ENCODE data around the gene CRELD2.
A peak's percentile ranks its signal among the peaks of the same experiment; 100 is the strongest.

Gene CRELD2

DNA sequence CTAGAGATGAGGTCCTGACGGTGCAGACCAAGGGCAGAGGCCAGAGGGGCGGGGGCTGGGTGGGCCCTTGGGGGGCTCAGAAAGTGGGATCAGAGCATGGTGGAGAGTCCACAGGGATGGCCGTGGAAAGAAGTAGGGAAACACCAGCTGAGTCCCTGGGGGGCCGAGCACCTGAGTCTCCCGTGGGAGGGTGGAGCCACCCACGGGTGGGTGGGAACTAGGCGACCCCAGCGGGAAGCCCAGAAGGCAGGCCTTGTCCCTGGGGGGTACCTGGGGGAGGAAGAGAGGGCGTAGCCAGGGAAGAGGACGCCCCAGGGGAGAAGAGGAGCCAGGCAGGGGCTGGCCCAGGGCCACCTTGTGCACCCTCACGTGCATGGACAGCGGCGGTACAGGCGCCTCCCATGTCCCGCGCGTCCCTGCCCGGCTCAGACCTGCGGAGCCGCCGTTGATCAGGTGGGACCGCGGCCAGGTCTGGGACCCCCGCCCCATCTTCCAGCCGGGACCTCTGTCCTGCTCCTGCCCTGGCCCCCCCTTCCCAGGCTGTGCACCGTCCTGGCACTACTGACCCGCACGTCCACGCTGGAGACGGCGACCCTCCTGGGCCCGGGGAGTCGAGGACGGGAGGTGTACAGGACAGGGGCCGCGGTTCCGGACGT is 10.2 kb downstream of the CRELD2 start:
- H3K36me3 ChIP-seq (replicated peaks; ENCODE audit: insufficient read depth, low read length) = no peaks in the 10 kb centered on the region
- no peak overlapping the region for H3K9ac ChIP-seq (ENCODE audit: low read length)
- H3K27ac ChIP-seq (ENCODE audit: low read length) = no peak overlapping the region
- H3K79me2 ChIP-seq (ENCODE audit: low read length) = no peaks in the 10 kb centered on the region
- no peaks in the 10 kb centered on the region for H4K20me1 ChIP-seq (ENCODE audit: insufficient read depth, low read length)
- no peak for DNase-seq
- no peaks in the 10 kb centered on the region for H3K9me3 ChIP-seq (replicated peaks; ENCODE audit: insufficient read depth, low read length)
- H3F3A ChIP-seq (ENCODE audit: insufficient read depth, low read length) = peaks cover 23% of the 10 kb centered on the region
- TF ChIP-seq EZH2phosphoT487 (IDR thresholded peaks at IDR 0.05; ENCODE audit: low read length) (no peak), EZH2 (optimal IDR thresholded peaks at IDR 0.05; ENCODE audit: low read depth, low read length) (no peak)
- TF ChIP-seq, protein P1, sequence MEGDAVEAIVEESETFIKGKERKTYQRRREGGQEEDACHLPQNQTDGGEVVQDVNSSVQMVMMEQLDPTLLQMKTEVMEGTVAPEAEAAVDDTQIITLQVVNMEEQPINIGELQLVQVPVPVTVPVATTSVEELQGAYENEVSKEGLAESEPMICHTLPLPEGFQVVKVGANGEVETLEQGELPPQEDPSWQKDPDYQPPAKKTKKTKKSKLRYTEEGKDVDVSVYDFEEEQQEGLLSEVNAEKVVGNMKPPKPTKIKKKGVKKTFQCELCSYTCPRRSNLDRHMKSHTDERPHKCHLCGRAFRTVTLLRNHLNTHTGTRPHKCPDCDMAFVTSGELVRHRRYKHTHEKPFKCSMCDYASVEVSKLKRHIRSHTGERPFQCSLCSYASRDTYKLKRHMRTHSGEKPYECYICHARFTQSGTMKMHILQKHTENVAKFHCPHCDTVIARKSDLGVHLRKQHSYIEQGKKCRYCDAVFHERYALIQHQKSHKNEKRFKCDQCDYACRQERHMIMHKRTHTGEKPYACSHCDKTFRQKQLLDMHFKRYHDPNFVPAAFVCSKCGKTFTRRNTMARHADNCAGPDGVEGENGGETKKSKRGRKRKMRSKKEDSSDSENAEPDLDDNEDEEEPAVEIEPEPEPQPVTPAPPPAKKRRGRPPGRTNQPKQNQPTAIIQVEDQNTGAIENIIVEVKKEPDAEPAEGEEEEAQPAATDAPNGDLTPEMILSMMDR (IDR thresholded peaks at IDR 0.05; ENCODE audit: low read length) = no peak
- no peaks in the 10 kb centered on the region for H3K27me3 ChIP-seq (replicated peaks; ENCODE audit: insufficient read depth, low read length)
- H3K4me1 ChIP-seq (ENCODE audit: low read length) = peaks cover 25% of the 10 kb centered on the region
- no peak overlapping the region for H2AFZ ChIP-seq (ENCODE audit: low read length)
- no peaks in the 10 kb centered on the region for H3K9me2 ChIP-seq (replicated peaks; ENCODE audit: insufficient read depth, low read length)
- H3K4me3 ChIP-seq (ENCODE audit: low read length) = no peak overlapping the region
- no peak overlapping the region for H3K4me2 ChIP-seq (ENCODE audit: low read depth, low read length)

DNA sequence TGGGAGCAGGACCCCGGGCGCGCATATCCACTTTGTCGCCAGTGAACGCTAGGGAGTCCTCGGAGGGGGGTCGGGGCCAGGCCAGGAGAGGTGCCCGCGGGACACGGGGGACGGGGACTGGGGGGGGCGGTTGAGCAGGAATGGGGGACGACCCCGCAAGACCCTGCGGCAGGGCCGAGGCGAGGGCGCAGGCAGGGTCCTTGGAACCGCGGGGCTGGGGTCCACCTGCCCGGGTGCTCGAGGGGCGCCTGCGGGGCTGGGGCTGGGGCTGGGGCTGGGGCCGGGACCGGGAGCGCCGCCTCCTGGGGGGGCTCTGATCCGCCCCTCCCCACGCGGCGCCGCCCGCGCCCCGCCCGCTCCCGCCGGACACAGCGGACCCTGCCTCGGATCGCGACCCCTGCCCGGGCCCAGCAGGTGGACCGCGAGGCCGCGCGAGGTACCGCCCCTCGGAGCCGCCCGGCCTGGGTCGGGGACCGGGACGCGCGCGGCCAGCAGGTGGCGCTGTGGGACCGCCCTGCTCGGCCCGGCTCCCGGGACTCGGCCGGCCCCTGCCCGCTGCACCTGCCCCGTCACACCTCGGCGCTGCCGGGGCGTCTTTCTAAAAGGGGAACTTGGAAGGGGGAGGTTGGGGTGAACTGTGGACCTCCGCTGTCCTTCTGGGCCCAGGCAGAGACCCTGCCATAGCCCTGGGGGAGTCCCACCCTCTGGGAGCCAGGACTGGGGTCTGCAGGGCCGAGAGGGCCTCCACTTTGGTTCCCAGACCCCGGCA is 11.0 kb downstream of the CRELD2 start:
- H3K9ac ChIP-seq (ENCODE audit: low read length) = no peak overlapping the region
- H3K9me3 ChIP-seq (replicated peaks; ENCODE audit: insufficient read depth, low read length) = no peaks in the 10 kb centered on the region
- no peaks in the 10 kb centered on the region for H3K27me3 ChIP-seq (replicated peaks; ENCODE audit: insufficient read depth, low read length)
- peak; percentile 71 for DNase-seq
- no peaks in the 10 kb centered on the region for H3K79me2 ChIP-seq (ENCODE audit: low read length)
- H3K4me1 ChIP-seq (ENCODE audit: low read length) = peaks cover 29% of the 10 kb centered on the region
- H3F3A ChIP-seq (ENCODE audit: insufficient read depth, low read length) = peaks cover 25% of the 10 kb centered on the region
- no peaks in the 10 kb centered on the region for H4K20me1 ChIP-seq (ENCODE audit: insufficient read depth, low read length)
- no peaks in the 10 kb centered on the region for H3K36me3 ChIP-seq (replicated peaks; ENCODE audit: insufficient read depth, low read length)
- peak overlapping the region; percentile 33; the same call in 1 of the 2 replicates for H2AFZ ChIP-seq (ENCODE audit: low read length)
- TF ChIP-seq, protein P1 (IDR thresholded peaks at IDR 0.05; ENCODE audit: low read length) = peak; percentile 50
- TF ChIP-seq EZH2 (optimal IDR thresholded peaks at IDR 0.05; ENCODE audit: low read depth, low read length) = no peak
- no peak overlapping the region for H3K27ac ChIP-seq (ENCODE audit: low read length)
- H3K9me2 ChIP-seq (replicated peaks; ENCODE audit: insufficient read depth, low read length) = no peaks in the 10 kb centered on the region
- H3K4me2 ChIP-seq (ENCODE audit: low read depth, low read length) = peak overlapping the region; percentile 81
- peak overlapping the region; percentile 22; the same call in 1 of the 2 replicates for H3K4me3 ChIP-seq (ENCODE audit: low read length)

DNA sequence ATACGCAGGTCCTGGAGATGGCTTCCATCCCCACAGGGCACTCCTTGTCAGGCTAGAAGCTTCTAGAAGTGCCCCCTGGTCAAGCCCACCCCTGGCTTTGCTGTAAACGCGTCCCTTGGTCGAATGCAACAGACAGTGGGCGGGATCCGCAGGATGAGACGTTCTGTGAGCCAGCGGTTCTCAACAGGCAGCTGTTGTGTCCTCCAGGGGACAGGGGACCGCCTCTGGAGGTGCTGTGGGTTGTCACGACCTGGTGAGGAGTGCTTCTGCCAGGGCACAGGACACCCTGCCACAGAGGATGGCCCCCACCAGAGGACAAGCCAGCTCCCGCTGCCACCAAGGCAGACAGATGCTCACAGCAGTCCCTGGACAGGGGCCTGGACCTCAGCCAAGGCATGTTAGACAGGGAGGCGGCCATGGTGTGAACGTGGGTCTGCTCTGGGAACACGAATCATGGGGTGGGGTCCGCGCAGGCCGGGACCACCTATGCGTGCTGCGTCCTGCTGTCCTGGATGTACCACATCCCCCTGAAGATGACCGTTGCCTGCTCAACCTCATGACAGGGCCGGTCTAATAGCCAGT is 11.7 kb downstream of the CRELD2 start:
- peaks cover 30% of the 10 kb centered on the region for H3K4me1 ChIP-seq (ENCODE audit: low read length)
- TF ChIP-seq, protein P1 (IDR thresholded peaks at IDR 0.05; ENCODE audit: low read length) = no peak
- TF ChIP-seq EZH2 (optimal IDR thresholded peaks at IDR 0.05; ENCODE audit: low read depth, low read length) = no peak
- no peak for TF ChIP-seq EZH2phosphoT487 (IDR thresholded peaks at IDR 0.05; ENCODE audit: low read length)
- no peak overlapping the region for H3K9ac ChIP-seq (ENCODE audit: low read length)
- H3K27ac ChIP-seq (ENCODE audit: low read length) = no peak overlapping the region
- no peaks in the 10 kb centered on the region for H3K9me2 ChIP-seq (replicated peaks; ENCODE audit: insufficient read depth, low read length)
- H3K27me3 ChIP-seq (replicated peaks; ENCODE audit: insufficient read depth, low read length) = no peaks in the 10 kb centered on the region
- H3K79me2 ChIP-seq (ENCODE audit: low read length) = no peaks in the 10 kb centered on the region
- no peaks in the 10 kb centered on the region for H3K36me3 ChIP-seq (replicated peaks; ENCODE audit: insufficient read depth, low read length)
- peak overlapping the region; percentile 22; the same call in 1 of the 2 replicates for H3K4me3 ChIP-seq (ENCODE audit: low read length)
- no peaks in the 10 kb centered on the region for H3K9me3 ChIP-seq (replicated peaks; ENCODE audit: insufficient read depth, low read length)
- DNase-seq = no peak
- peaks cover 25% of the 10 kb centered on the region for H3F3A ChIP-seq (ENCODE audit: insufficient read depth, low read length)
- H2AFZ ChIP-seq (ENCODE audit: low read length) = peak overlapping the region; percentile 33; the same call in 1 of the 2 replicates
- no peaks in the 10 kb centered on the region for H4K20me1 ChIP-seq (ENCODE audit: insufficient read depth, low read length)
- peak overlapping the region; percentile 81 for H3K4me2 ChIP-seq (ENCODE audit: low read depth, low read length)

Data from MM.1S (cell line).